Ovary (tissue), 3 donors: ENCODE data around the gene AKNA.

Experiments used
- CTCF ChIP-seq, 3 donors: fragments of 450-650 bp in 2 of 3; fragments of 200-600 bp in 1 of 3; IDR thresholded peaks; one replicate each; pipeline versions ENCODE4 v1.5.1 to v1.8.0; 2016 to 2022; ENCODE audit warnings: antibody characterized with exemption in 3 of 3, mild to moderate bottlenecking in 1 of 3
- POLR2A ChIP-seq: fragments of 450-650 bp; IDR thresholded peaks from one replicate; pipeline ENCODE4 v1.6.1; 2017; ENCODE audit warnings: antibody characterized with exemption, mild to moderate bottlenecking, moderate library complexity
- donor health status: DM: no; HTN: no; CAD: no.

GRCh38 chr9:114419796-114420195 lies 32.0 kb upstream of the AKNA start:
- TF ChIP-seq CTCF (IDR thresholded peaks at IDR 0.05), result no peak
- no peak for TF ChIP-seq POLR2A
